Muscle of arm (tissue), 12 donors: ENCODE data around the gene FMN1. TPM values are rescaled to one million over a fixed set of nuclear protein-coding genes. Genes with fewer than 3 reads are reported as not detected.

Experiments used
- DNase-seq: peaks from one replicate; pipeline ENCODE4 v3.0.0-alpha.2; 2013
- polyA plus RNA-seq, 12 donors: library from polyadenylated mRNA; unstranded; fragments of 120-200 nt; gene quantifications; one replicate each; pipeline ENCODE4 v1.2.1, GENCODE V29; 2013; ENCODE audit not compliant: insufficient read length in 12 of 12

The FMN1 gene
- polyA plus RNA-seq, 12 donors, result 1.2 to 4.2 (median 2.2) TPM; not detected in 1

DNA sequence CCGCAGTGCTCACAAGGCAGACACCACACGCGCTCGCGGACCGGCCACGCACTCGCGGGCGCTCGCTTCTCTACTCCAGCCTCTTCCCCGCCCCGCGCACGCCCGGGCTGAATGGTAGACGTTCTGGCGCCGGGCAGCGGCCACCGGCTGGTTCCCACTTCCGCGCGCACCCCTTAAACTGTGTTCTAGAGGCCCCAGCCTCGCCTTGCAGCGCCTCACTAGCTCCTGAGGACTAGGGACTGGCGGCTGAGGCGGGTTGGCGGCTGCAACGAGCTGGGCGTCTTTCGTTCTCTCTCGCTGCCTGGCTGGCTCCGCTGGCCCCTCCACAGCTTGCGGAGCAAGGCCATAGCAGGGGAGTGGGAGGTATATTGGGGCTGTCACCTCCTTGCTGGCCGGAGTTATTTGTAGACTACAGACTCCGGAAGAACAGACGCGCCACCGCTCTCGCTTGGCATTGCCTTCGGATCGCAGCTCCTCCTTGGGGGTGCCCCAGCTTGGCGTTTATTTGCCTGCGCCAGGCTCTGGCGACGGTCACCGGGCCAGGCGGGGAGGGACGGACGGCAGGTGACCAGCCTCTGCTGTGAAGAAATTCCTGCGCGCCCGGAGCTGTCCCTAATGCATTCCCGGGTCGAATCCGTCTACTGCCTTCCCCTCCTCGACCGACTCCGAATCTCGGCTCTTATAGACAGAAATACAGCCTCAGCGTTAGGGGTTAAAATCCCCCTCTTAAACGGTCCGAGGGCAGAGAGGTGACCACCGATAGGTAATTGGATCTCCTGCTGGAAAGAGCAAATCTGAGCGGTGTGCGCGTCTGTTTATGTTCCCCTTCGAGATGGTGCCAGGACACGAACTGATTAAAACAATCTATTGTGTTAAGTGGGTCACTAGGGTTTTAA lies 475.4 kb downstream of the FMN1 start:
- no peak for DNase-seq

DNA sequence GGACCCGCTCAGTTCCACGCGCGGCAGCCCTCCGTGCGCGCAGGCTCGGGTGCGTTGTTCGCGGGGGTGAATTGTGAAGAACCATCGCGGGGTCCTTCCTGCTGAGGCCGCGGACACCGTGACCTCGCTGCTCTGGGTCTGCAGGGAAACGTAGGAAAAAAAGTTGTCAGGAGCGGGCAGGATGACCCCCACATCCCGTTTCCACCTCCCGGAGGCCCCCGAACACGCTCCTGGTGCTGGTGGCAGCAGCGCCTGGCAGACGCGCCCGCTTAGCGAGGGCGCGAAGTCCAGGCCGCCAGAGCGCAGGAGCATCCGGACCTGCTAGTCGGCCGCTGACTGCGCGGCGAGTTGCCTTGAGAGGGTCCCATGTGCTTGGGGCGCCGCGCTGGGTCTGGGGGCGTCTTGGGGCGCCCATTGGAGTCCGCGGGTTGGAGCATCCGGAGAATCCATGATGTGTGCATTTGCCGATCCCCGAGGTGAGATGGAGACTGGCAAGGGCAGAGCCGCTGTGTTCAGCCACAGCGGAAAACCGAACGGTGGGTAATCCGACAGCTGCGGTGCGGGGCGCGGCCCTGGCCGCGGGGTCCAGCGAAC lies 476.2 kb downstream of the FMN1 start:
- no peak for DNase-seq

DNA sequence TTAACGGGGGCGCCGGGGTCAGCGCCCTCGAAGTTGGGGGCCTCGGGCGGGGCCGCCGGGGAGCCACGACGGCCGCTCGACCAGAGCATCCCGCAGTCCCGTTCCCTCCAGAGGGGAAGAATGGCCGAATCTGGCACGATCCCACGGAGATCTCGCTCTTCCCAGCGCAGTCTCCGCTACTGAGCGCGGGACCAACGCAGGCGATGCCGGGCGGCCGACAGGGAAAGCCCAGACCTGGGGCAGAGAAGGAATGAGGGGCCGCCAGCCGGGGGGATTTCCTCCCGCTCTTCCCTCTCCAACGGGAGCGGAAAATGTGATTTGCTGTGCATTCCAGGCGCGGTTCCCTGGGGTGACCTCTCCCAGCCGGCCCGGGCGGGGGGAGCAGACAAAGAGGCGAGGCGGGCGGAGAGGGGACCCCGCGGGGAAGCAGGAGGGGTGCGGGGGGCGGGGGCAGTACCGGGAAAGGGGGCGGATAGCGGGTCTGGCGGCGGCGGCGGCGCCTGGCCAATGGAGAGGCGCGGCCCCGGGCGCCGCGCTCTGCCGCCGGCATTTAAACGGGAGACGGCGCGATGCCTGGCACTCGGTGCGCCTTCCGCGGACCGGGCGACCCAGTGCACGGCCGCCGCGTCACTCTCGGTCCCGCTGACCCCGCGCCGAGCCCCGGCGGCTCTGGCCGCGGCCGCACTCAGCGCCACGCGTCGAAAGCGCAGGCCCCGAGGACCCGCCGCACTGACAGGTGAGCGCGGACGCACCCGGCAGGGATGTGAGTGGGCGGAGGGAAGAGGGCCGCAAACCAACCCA lies 476.9 kb downstream of the FMN1 start, which contains the start of gene GREM1:
Gene GREM1 (plus strand): TSS at position 579 of the 801 bp plus-strand sequence. CDS start 12,687 bp downstream, outside the sequence.
- DNase-seq, result no peak

DNA sequence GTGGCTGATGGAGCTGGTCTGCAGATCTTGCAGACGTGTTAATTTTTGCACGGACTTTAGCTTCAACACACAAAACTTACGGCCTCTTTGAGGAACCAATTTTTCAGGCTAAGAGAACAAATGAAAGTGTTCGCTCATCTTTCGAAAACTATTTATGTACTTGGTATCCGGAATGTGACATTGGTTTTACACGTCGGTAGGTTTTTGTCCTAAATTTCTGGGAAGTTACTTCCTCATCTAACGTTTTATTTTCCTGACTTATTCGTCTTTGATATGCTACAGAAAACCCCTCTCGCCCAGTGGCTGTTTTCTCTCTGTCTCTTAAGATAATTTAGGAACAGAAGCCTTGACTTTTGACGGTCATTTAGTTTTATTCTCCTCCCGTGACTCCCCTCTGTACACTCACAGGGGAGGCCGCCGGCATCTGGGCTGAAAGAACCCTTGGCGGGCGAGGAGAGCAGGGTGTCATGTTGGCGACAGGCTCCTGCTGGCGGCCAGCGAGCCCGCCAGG lies 477.5 kb downstream of the FMN1 start:
- no peak for DNase-seq

DNA sequence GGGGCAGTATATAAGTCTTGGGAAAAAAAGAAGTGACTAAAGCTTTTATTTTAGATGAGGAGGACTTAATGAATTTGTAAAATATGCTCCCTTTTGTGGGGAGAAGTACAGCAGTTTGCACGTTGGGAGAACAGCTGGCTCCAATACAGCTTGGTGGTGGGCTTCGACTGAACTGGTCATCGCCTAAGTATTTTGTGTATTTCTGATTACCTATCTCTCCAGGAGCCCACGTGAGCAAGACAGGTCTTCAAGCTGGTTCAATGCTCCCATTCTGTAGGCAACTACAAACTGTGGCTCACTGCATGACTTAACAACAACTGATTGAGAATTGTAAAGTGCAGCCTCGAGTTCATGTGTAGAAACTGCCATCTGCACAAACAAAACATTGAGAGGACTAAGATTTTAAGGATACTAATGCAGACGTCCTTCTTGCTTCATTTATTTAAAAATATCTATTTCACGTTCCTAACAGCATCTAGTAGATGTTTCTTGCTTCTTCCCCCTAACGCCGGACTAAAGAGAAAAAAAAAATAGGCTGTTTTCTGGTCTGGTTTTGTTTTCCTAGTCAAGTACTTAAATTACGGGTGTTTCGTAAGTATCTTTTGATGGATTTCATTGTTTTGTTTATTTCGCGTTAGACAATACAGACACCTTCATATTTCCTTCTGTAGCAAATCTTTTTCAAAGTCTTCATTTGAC lies 478.1 kb downstream of the FMN1 start:
- no peak for DNase-seq

Other genes with a start within 250 kb of the FMN1 start
- gene RYR3, start 116.3 kb upstream of the FMN1 start, polyA plus RNA-seq, result 10 to 100 TPM in 11 of 12 donors, not detected in 1; 18.2 to 77.7 (median 47.4) TPM